ENCODE results near the gene FKBP5. TPM values are rescaled to one million over a fixed set of nuclear protein-coding genes. Genes with fewer than 3 reads are reported as not detected.

The FKBP5 gene
- total RNA-seq, 4 donors from 2014 or later: 453 to 676 (median 478) TPM

DNA sequence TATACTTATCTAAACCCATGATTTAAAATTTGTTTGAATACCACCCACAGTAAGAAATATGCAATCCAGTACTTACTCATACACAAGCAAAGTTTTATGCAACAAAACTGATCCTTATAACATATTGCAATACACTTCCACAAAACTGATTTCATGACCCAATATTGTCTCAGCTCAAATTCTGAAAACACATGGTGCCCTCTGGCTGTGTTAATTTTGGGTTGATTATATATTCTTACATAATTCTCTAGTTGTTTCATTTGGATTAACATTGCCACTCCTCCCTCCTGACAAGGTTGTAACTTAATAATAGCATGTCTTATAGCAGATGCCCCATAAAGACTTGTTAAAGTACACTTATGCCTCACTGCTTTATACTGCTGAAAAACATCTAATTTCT is 103.1 kb downstream of the FKBP5 start:
- Histone ChIP-seq H3K9me3 (no peaks in the 10 kb centered on the region), H3K27me3 (no peaks in the 10 kb centered on the region), H3K4me1 (peaks cover 61 to 89% (median 62%) of the 10 kb centered on the region in 3 donors), H3K27ac (peak overlapping the region; percentile 85 to 93 (median 90)), H3K4me3 (no peak overlapping the region), H3K36me3 (peaks cover 22 to 85% of the 10 kb centered on the region in 2 donors)
- no peak for ATAC-seq
- TF ChIP-seq CTCF (IDR thresholded peaks at IDR 0.05) (no peak), POLR2A (IDR thresholded peaks at IDR 0.05) (no peak), EP300 (IDR thresholded peaks at IDR 0.05) (no peak), POLR2AphosphoS5 (IDR thresholded peaks at IDR 0.05) (peak; percentile 31)

DNA sequence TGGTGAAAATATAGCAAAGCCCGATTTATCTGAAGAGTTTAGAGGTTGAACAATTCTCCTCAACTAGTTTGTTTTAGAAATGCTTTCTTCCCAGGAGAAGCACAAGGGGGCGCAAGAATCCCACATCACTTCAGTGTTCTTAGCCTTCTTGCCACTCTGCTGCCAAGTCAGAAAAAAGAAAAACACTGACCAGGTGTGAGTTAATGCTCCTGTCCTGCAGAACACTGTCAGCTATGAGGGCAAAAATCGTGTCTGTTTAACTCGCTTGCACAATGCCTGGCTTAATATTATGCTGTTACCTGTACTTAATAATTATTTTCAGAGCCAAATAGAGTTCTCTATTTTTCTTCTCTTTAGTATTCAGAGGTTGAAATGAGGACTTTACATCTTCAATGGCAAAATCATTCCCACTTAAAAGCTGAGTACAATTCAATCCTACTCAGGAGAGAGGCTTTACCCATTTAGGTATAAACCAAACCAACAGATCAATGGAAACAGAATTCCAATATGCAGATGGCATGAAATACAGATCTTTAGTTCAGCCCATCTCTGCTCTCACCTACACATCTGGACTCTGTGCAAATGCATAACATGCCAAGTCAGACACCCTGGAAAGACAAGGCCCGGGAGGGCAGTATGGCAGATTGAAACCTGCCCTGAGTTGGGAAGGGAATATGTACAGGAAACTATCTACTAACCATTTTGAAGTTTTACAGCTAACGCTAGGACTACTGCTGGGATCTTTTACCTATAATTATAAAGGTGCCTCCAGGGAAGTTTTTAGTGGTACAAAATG is 104.6 kb downstream of the FKBP5 start:
- H3K9me3 ChIP-seq: no peaks in the 10 kb centered on the region
- H3K4me3 ChIP-seq: no peak overlapping the region
- peak; percentile 75 for ATAC-seq
- TF ChIP-seq EP300 (IDR thresholded peaks at IDR 0.05): no peak
- peak; percentile 65 to 88 (median 84) for TF ChIP-seq CTCF (IDR thresholded peaks at IDR 0.05)
- TF ChIP-seq POLR2AphosphoS5 (IDR thresholded peaks at IDR 0.05): peak; percentile 57
- TF ChIP-seq POLR2A (IDR thresholded peaks at IDR 0.05): peak in 1 of 2 donors; percentile 12
- H3K27me3 ChIP-seq: no peaks in the 10 kb centered on the region
- H3K4me1 ChIP-seq: peaks cover 47 to 73% (median 49%) of the 10 kb centered on the region in 3 donors
- H3K27ac ChIP-seq: peak overlapping the region; percentile 85 to 93 (median 90)
- H3K36me3 ChIP-seq: peaks cover 22 to 89% of the 10 kb centered on the region in 2 donors
- 23 to 30% methylated on average over 6 of the region's 6 CpGs for WGBS, 2 donors (ENCODE audit: low coverage in 1 of 2)

DNA sequence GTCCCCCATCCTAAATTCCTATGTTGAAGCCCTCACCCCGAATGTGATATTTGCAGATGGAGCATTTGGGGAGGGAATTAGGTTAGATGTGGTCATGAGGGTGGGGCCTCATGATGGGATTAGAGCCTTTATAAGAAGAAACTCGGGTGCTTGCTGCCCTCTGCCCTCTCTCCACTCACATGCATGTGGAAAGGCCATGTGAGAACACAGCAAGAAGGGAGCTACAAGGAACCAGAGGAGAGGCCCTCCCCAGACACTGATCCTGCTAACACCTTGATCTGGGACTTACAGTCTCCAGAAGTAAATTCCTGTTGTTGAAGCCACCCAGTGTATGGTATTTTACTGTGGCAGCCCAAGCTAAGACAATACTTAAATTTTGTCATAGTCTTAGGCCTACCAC is 106.4 kb downstream of the FKBP5 start:
- H3K4me1 ChIP-seq: peaks cover 30 to 58% (median 38%) of the 10 kb centered on the region in 3 donors
- no peaks in the 10 kb centered on the region for H3K27me3 ChIP-seq
- no peak for ATAC-seq
- TF ChIP-seq EP300 (IDR thresholded peaks at IDR 0.05): no peak
- no peak for TF ChIP-seq CTCF (IDR thresholded peaks at IDR 0.05)
- no peak for TF ChIP-seq POLR2AphosphoS5 (IDR thresholded peaks at IDR 0.05)
- TF ChIP-seq POLR2A (IDR thresholded peaks at IDR 0.05): no peak
- H3K27ac ChIP-seq: peak overlapping the region; percentile 10 to 93 (median 87)
- H3K4me3 ChIP-seq: no peak overlapping the region
- 75 to 100% methylated on average over 1 to 2 of the region's 2 CpGs for WGBS, 2 donors (ENCODE audit: low coverage in 1 of 2)
- no peaks in the 10 kb centered on the region for H3K9me3 ChIP-seq
- peaks cover 22 to 89% of the 10 kb centered on the region in 2 donors for H3K36me3 ChIP-seq

DNA sequence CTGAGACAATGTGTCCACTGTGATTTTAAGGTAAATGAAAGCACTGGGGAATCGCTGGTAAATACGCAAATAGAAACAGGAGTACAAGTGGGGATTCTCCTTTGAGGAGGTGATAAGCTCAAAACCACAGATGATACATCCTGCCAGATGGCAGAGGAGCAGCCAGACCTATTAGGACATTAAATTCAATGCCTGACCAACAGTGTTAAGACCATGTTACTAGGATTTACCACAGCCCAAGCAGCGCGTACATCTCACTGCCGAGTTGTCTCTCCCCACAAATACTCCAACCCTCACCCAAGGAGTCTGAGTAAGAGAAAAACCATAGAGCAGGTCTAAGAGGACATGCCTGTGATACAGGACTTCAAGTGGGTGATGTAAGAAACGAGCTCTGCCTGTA is 107.1 kb downstream of the FKBP5 start:
- TF ChIP-seq EP300 (IDR thresholded peaks at IDR 0.05): no peak
- no peak for TF ChIP-seq POLR2AphosphoS5 (IDR thresholded peaks at IDR 0.05)
- TF ChIP-seq POLR2A (IDR thresholded peaks at IDR 0.05): no peak
- TF ChIP-seq CTCF (IDR thresholded peaks at IDR 0.05): no peak
- H3K27me3 ChIP-seq: no peaks in the 10 kb centered on the region
- ATAC-seq: no peak
- WGBS, 2 donors (ENCODE audit: low coverage in 1 of 2): 83 to 85% methylated on average over 2 to 3 of the region's 6 CpGs
- H3K4me3 ChIP-seq: no peak overlapping the region
- peak overlapping the region; percentile 10 to 93 (median 87) for H3K27ac ChIP-seq
- H3K9me3 ChIP-seq: no peaks in the 10 kb centered on the region
- peaks cover 23 to 54% (median 32%) of the 10 kb centered on the region in 3 donors for H3K4me1 ChIP-seq
- H3K36me3 ChIP-seq: peaks cover 16 to 89% of the 10 kb centered on the region in 2 donors

DNA sequence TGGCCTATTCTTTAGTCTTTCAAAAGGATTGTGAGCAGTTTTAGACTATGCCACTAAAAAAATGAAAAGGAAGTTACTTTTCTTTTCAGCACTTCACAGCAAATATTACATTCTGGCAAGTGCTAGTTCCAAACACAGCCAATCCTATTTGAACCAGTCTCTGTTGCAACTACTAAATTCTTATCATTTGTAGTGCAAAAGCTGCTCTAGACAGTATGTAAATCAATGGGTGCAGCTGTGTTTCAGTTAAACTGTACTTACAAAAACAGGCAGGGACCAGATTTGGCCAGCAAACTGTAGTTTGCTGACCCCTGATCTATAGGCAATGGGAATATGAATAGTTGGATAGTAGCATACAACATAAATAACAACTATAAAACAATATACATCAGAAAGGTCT is 107.9 kb downstream of the FKBP5 start:
- TF ChIP-seq EP300 (IDR thresholded peaks at IDR 0.05): no peak
- TF ChIP-seq CTCF (IDR thresholded peaks at IDR 0.05): no peak
- no peak for TF ChIP-seq POLR2A (IDR thresholded peaks at IDR 0.05)
- no peak for TF ChIP-seq POLR2AphosphoS5 (IDR thresholded peaks at IDR 0.05)
- ATAC-seq: no peak
- Histone ChIP-seq H3K9me3 (no peaks in the 10 kb centered on the region), H3K27me3 (no peaks in the 10 kb centered on the region), H3K36me3 (peaks cover 9 to 89% of the 10 kb centered on the region in 2 donors), H3K4me3 (no peak overlapping the region), H3K27ac (no peak overlapping the region), H3K4me1 (peaks cover 15 to 46% (median 25%) of the 10 kb centered on the region in 3 donors)

All from gastroesophageal sphincter (tissue), 4 donors.